NT2/D1 (cell line): Measurements from ENCODE around the gene HOXD8.

Experiments used
- DNase-seq: peaks from one replicate; pipeline ENCODE4 v3.0.0-alpha.2; 2011; ENCODE audit warnings: low read depth, low spot score
- H3K27me3 ChIP-seq: 2 replicates; pipeline ENCODE4 v1.6.0; 2011; ENCODE audit warnings: mild to moderate bottlenecking; ENCODE audit not compliant: insufficient read length, insufficient read depth
- H3K36me3 ChIP-seq: 2 replicates; pipeline ENCODE4 v1.6.1; 2011; ENCODE audit warnings: mild to moderate bottlenecking, low read length, mixed read lengths; ENCODE audit not compliant: insufficient read depth, insufficient read length
- H3K4me1 ChIP-seq: 2 replicates; pipeline ENCODE4 v1.5.1; 2011; ENCODE audit not compliant: insufficient read depth, insufficient read length
- H3K4me3 ChIP-seq: 2 replicates; pipeline ENCODE4 v1.5.1; 2011; ENCODE audit warnings: low read depth; ENCODE audit not compliant: insufficient read length
- H3K9ac ChIP-seq: 2 replicates; pipeline ENCODE4 v1.6.0; 2011; ENCODE audit warnings: low read depth; ENCODE audit not compliant: insufficient read length
- H3K9me3 ChIP-seq: 2 replicates; pipeline ENCODE4 v1.5.1; 2011; ENCODE audit warnings: mild to moderate bottlenecking, low read length; ENCODE audit not compliant: insufficient read depth
- SUZ12 ChIP-seq: IDR thresholded peaks from 2 replicates; pipeline ENCODE4 v1.6.1; 2011; ENCODE audit not compliant: insufficient read length, insufficient read depth; ENCODE audit errors: extremely low read depth
- YY1 ChIP-seq: IDR thresholded peaks from 2 replicates; pipeline ENCODE4 v1.6.1; 2011; ENCODE audit not compliant: insufficient read length, insufficient read depth
- ZNF274 ChIP-seq: IDR thresholded peaks from 2 replicates; pipeline ENCODE4 v1.6.1; 2011; ENCODE audit warnings: mild to moderate bottlenecking, low read depth, low read length

HOXD8 gene

GRCh38 chr2:176101216-176101830, 28.2 kb upstream of the HOXD8 start:
- H3K9me3 ChIP-seq, result peaks cover 32% of the 10 kb centered on the region; the same call in 1 of the 2 replicates
- H3K36me3 ChIP-seq, result no peaks in the 10 kb centered on the region
- TF ChIP-seq ZNF274 (no peak), SUZ12 (no peak), YY1 (no peak)
- peaks cover 83% of the 10 kb centered on the region for H3K27me3 ChIP-seq
- no peak for DNase-seq
- no peak overlapping the region for H3K4me3 ChIP-seq
- no peak overlapping the region for H3K9ac ChIP-seq
- H3K4me1 ChIP-seq, result peaks cover 18% of the 10 kb centered on the region

GRCh38 chr2:176101842-176102241, 27.7 kb upstream of the HOXD8 start:
- H3K4me1 ChIP-seq, result peaks cover 19% of the 10 kb centered on the region
- peaks cover 32% of the 10 kb centered on the region; the same call in 1 of the 2 replicates for H3K9me3 ChIP-seq
- no peak overlapping the region for H3K4me3 ChIP-seq
- no peak overlapping the region for H3K9ac ChIP-seq
- TF ChIP-seq ZNF274, result no peak
- no peak for DNase-seq
- peaks cover 86% of the 10 kb centered on the region for H3K27me3 ChIP-seq
- H3K36me3 ChIP-seq, result no peaks in the 10 kb centered on the region

- H3K9me3 ChIP-seq, result peaks cover 32% of the 10 kb centered on the region; the same call in 1 of the 2 replicates
- DNase-seq, result no peak
- peaks cover 92% of the 10 kb centered on the region for H3K27me3 ChIP-seq
- H3K36me3 ChIP-seq, result no peaks in the 10 kb centered on the region
- no peak for TF ChIP-seq ZNF274
- no peak for TF ChIP-seq SUZ12
- no peak for TF ChIP-seq YY1
- H3K9ac ChIP-seq, result no peak overlapping the region
- peaks cover 19% of the 10 kb centered on the region for H3K4me1 ChIP-seq
- H3K4me3 ChIP-seq, result no peak overlapping the region
Observed at GRCh38 chr2:176102309-176102866, 27.1 kb upstream of the HOXD8 start.

- TF ChIP-seq ZNF274 (no peak), SUZ12 (no peak), YY1 (no peak)
- H3K9me3 ChIP-seq, result peaks cover 32% of the 10 kb centered on the region; the same call in 1 of the 2 replicates
- H3K27me3 ChIP-seq, result peaks cover 98% of the 10 kb centered on the region
- no peak overlapping the region for H3K4me3 ChIP-seq
- no peak for DNase-seq
- no peaks in the 10 kb centered on the region for H3K36me3 ChIP-seq
- no peak overlapping the region for H3K9ac ChIP-seq
- H3K4me1 ChIP-seq, result peaks cover 19% of the 10 kb centered on the region
Observed at GRCh38 chr2:176103194-176103593, 26.3 kb upstream of the HOXD8 start.

GRCh38 chr2:176103742-176104315, 25.7 kb upstream of the HOXD8 start:
- peaks cover 31% of the 10 kb centered on the region; the same call in 1 of the 2 replicates for H3K9me3 ChIP-seq
- peaks cover 18% of the 10 kb centered on the region for H3K4me1 ChIP-seq
- DNase-seq, result no peak
- no peaks in the 10 kb centered on the region for H3K36me3 ChIP-seq
- no peak overlapping the region for H3K4me3 ChIP-seq
- peaks cover 98% of the 10 kb centered on the region for H3K27me3 ChIP-seq
- H3K9ac ChIP-seq, result no peak overlapping the region
- TF ChIP-seq YY1 (no peak), ZNF274 (no peak), SUZ12 (no peak)

GRCh38 chr2:176104316-176105077, 25.0 kb upstream of the HOXD8 start:
- peak overlapping the region; percentile 41 for H3K4me3 ChIP-seq

GRCh38 chr2:176105078-176105729, 24.3 kb upstream of the HOXD8 start:
- no peaks in the 10 kb centered on the region for H3K36me3 ChIP-seq
- no peak for TF ChIP-seq ZNF274
- TF ChIP-seq SUZ12, result peak; percentile 54
- TF ChIP-seq YY1, result peak; percentile 26
- DNase-seq, result no peak
- H3K9ac ChIP-seq, result peak overlapping the region; percentile 57
- peaks cover 16% of the 10 kb centered on the region for H3K4me1 ChIP-seq
- peaks cover 98% of the 10 kb centered on the region for H3K27me3 ChIP-seq
- H3K4me3 ChIP-seq, result peak overlapping the region; percentile 41
- H3K9me3 ChIP-seq, result peaks cover 17% of the 10 kb centered on the region; the same call in 1 of the 2 replicates

More at GRCh38 chr2:176104316-176105077, 25.0 kb upstream of the HOXD8 start:
- Histone ChIP-seq H3K9ac (peak overlapping the region; percentile 57), H3K27me3 (peaks cover 98% of the 10 kb centered on the region), H3K4me1 (peaks cover 16% of the 10 kb centered on the region), H3K9me3 (peaks cover 25% of the 10 kb centered on the region; the same call in 1 of the 2 replicates), H3K36me3 (no peaks in the 10 kb centered on the region)
- no peak for DNase-seq
- TF ChIP-seq SUZ12 (peak; percentile 41), YY1 (no peak)
